Adrenal gland (tissue), 12 donors: Measurements from ENCODE around the gene PLEK2. TPM values are rescaled to one million over a fixed set of nuclear protein-coding genes. Genes with fewer than 3 reads are reported as not detected.

Experiments used
- DNase-seq, 7 donors: peaks; one replicate each; pipeline ENCODE4 v3.0.0-alpha.2; 2019 to 2020
- H3K27ac ChIP-seq, 5 donors: fragments of 200-600 bp; sonication (generic) in 4 of 5; 1 replicate in 3 of 5; 2 replicates in 2 of 5; pipeline versions ENCODE4 v1.5.1 to v1.8.0; 2016 to 2020; ENCODE audit warnings: mild to moderate bottlenecking in 1 of 5
- H3K27me3 ChIP-seq: fragments of 200-600 bp; 2 replicates; pipeline ENCODE4 v1.8.0; 2021
- H3K36me3 ChIP-seq, 2 donors: fragments of 200-600 bp; replicated peaks in 1 of 2; 1 replicate in 1 of 2; 2 replicates in 1 of 2; pipeline versions ENCODE4 v1.5.1 to v1.8.0; 2018 to 2022
- H3K4me1 ChIP-seq, 2 donors: fragments of 200-600 bp; replicated peaks in 1 of 2; 1 replicate in 1 of 2; 2 replicates in 1 of 2; pipeline versions ENCODE4 v1.5.1 to v1.8.0; 2018 to 2021
- H3K4me3 ChIP-seq, 4 donors: fragments of 200-600 bp; sonication (generic) in 3 of 4; one replicate each; pipeline ENCODE4 v1.5.1; 2016 to 2018
- H3K9me3 ChIP-seq, 3 donors: fragments of 200-600 bp; sonication (generic) in 1 of 3; replicated peaks in 1 of 3; 1 replicate in 2 of 3; 2 replicates in 1 of 3; pipeline versions ENCODE4 v1.5.1 to v1.8.0; 2016 to 2021
- CTCF ChIP-seq, 6 experiments: fragments of 450-650 bp in 4 of 6; fragments of 200-600 bp in 2 of 6; sonication (generic) in 1 of 6; IDR thresholded peaks; 1 replicate in 5 of 6; 2 replicates in 1 of 6; pipeline versions ENCODE4 v1.5.1 to v1.8.0; 2016 to 2021; ENCODE audit warnings: antibody characterized with exemption in 6 of 6, mild to moderate bottlenecking in 2 of 6, moderate library complexity in 1 of 6
- POLR2A ChIP-seq, 2 donors: fragments of 450-650 bp; IDR thresholded peaks; one replicate each; pipeline ENCODE4 v1.6.1; 2017; ENCODE audit warnings: antibody characterized with exemption in 2 of 2, mild to moderate bottlenecking in 2 of 2, moderate library complexity in 1 of 2
- WGBS, 4 donors: extraction: QIAGEN DNeasy Blood & Tissue Kit in 2 of 4; methylation state at CpG; one replicate each; pipeline versions ENCODE4 v1.1.5 to v1.1.7; 2013 to 2017; 5-methylcytosine and 5-hydroxymethylcytosine counted together
- intact Hi-C, 2 donors: fragments of 100-400 bp; cut with DNase I; formaldehyde crosslinking; loops; one replicate each; pipeline versions ENCODE4 v1.14.1 to v1.15.0; 2022 to 2023
- polyA plus RNA-seq, 3 donors: library from polyadenylated mRNA; stranded (reverse); fragments of 200-250 nt in 2 of 3; fragments of 350-450 nt in 1 of 3; fragmentation: Illumina TruSeq in 1 of 3; extraction: RNeasy Lipid Tissue Mini Kit (QIAGEN cat#74804) in 1 of 3; gene quantifications; one replicate each; pipeline ENCODE4 v1.2.3, GENCODE V29; 2013 to 2014
- total RNA-seq, 9 donors: library from RNA; depleted of rRNA in 4 of 9; stranded (reverse); fragments of >200 nt in 4 of 9; fragments of 120-200 nt in 1 of 9; fragmentation: NEBNext Ultra II Directional in 1 of 9; extraction: Animal tissue kit (Norgen Biotek cat#: 25700) in 1 of 9; gene quantifications; one replicate each; pipeline versions ENCODE4 v1.1.0 to v1.2.4, GENCODE V29; 2013 to 2023
- donor health status: healthy with polysubstance abuse.
- donor health status: Bipolar disorder and iron deficiency.
- donor health status: DM: yes; HTN: yes; CAD: no.
- donor health status: DM: no; HTN: no; CAD: no.
- donor health status: DM: no; HTN: no; CAD: no.
- donor health status: DM: yes; HTN: yes; CAD: no.

The PLEK2 gene
- total and polyA plus RNA-seq, 12 donors, result 19.6 to 384 (median 56.1) TPM

GRCh38 chr14:67424539-67424938 lies 12.6 kb upstream of the PLEK2 start:
- peaks cover 0 to 4% of the 10 kb centered on the region in 2 donors for H3K4me1 ChIP-seq
- H3K4me3 ChIP-seq, result no peak overlapping the region
- H3K36me3 ChIP-seq, result no peaks in the 10 kb centered on the region
- intact Hi-C loops, result no loop called here
- no peak for DNase-seq
- H3K9me3 ChIP-seq, result no peaks in the 10 kb centered on the region
- no peaks in the 10 kb centered on the region for H3K27me3 ChIP-seq
- no peak for TF ChIP-seq POLR2A (IDR thresholded peaks at IDR 0.05)
- TF ChIP-seq CTCF (IDR thresholded peaks at IDR 0.05), result no peak
- WGBS, 4 donors, result 41 to 67% (median 63%) methylated on average over 3 of the region's 3 CpGs
- no peak overlapping the region for H3K27ac ChIP-seq

- peaks cover 0 to 8% of the 10 kb centered on the region in 2 donors for H3K4me1 ChIP-seq
- TF ChIP-seq POLR2A (IDR thresholded peaks at IDR 0.05) (no peak), CTCF (IDR thresholded peaks at IDR 0.05) (no peak)
- intact Hi-C loops, result no loop called here
- no peak overlapping the region for H3K4me3 ChIP-seq
- WGBS, 4 donors, result 51 to 72% (median 60%) methylated on average over 2 of the region's 2 CpGs
- H3K27me3 ChIP-seq, result no peaks in the 10 kb centered on the region
- no peaks in the 10 kb centered on the region for H3K36me3 ChIP-seq
- no peaks in the 10 kb centered on the region for H3K9me3 ChIP-seq
- H3K27ac ChIP-seq, result no peak overlapping the region
- DNase-seq, result no peak
These were observed 11.5 kb upstream of the PLEK2 start for GRCh38 chr14:67423424-67423823.

GRCh38 chr14:67421356-67422224 lies 9.6 kb upstream of the PLEK2 start:
- H3K27me3 ChIP-seq, result no peaks in the 10 kb centered on the region
- DNase-seq, result no peak
- TF ChIP-seq POLR2A (IDR thresholded peaks at IDR 0.05) (no peak), CTCF (IDR thresholded peaks at IDR 0.05) (no peak)
- H3K4me1 ChIP-seq, result peaks cover 0 to 9% of the 10 kb centered on the region in 2 donors
- WGBS, 4 donors, result 90 to 94% (median 90%) methylated on average over 11 of the region's 11 CpGs
- no peak overlapping the region for H3K27ac ChIP-seq
- H3K36me3 ChIP-seq, result no peaks in the 10 kb centered on the region
- H3K9me3 ChIP-seq, result no peaks in the 10 kb centered on the region
- no peak overlapping the region for H3K4me3 ChIP-seq
- intact Hi-C loops, result no loop called here

- intact Hi-C loops, result no loop called here
- WGBS, 4 donors, result 78 to 86% (median 81%) methylated on average over 10 to 12 of the region's 12 CpGs
These were observed 8.3 kb upstream of the PLEK2 start for GRCh38 chr14:67420102-67420739.

More at GRCh38 chr14:67420102-67420739, 8.3 kb upstream of the PLEK2 start:
- no peaks in the 10 kb centered on the region for H3K36me3 ChIP-seq
- peaks cover 8 to 12% of the 10 kb centered on the region in 2 donors for H3K4me1 ChIP-seq
- H3K27ac ChIP-seq, result no peak overlapping the region
- DNase-seq, result peak in 1 of 7 donors; percentile 6
- no peaks in the 10 kb centered on the region for H3K27me3 ChIP-seq
- TF ChIP-seq CTCF (IDR thresholded peaks at IDR 0.05), result peak in 3 of 6 experiments; percentile 9 to 28 (median 11)
- no peak for TF ChIP-seq POLR2A (IDR thresholded peaks at IDR 0.05)
- H3K4me3 ChIP-seq, result no peak overlapping the region
- no peaks in the 10 kb centered on the region for H3K9me3 ChIP-seq
